H1 (cell line): ENCODE data around the gene KIAA0319L. TPM values are rescaled to one million over a fixed set of nuclear protein-coding genes. Genes with fewer than 3 reads are reported as not detected.

Experiments
- EP300 ChIP-seq, 2 experiments: IDR thresholded peaks; 1 replicate in 1 of 2; 2 replicates in 1 of 2; pipeline ENCODE4 v1.6.1; 2011 to 2012; ENCODE audit warnings: low read depth in 2 of 2, low read length in 2 of 2, mild to moderate bottlenecking in 2 of 2, borderline replicate concordance in 1 of 2, inconsistent platforms in 1 of 2, moderate library complexity in 1 of 2
- RNF2 ChIP-seq: fragments of 200-900, 300-1000 bp; sonication (generic); IDR thresholded peaks from 2 replicates; pipeline ENCODE4 v1.7.1; 2016; ENCODE audit warnings: borderline replicate concordance, low read depth, mild to moderate bottlenecking, antibody characterized with exemption, low read length; ENCODE audit not compliant: poor library complexity, severe bottlenecking; ENCODE audit errors: missing control alignments
- RXRA ChIP-seq: IDR thresholded peaks from 2 replicates; pipeline ENCODE4 v1.6.1; 2011; ENCODE audit warnings: low read depth, mild to moderate bottlenecking, low read length, moderate library complexity; ENCODE audit not compliant: insufficient read depth
- polyA plus RNA-seq, 7 experiments: library from polyadenylated mRNA; depleted of rRNA in 3 of 7; stranded (reverse) in 5 of 7; unstranded in 2 of 7; fragments of >200 nt in 5 of 7; fragments of 200-250 nt in 2 of 7; gene quantifications; 1 replicate in 5 of 7; 2 replicates in 1 of 7; 4 replicates in 1 of 7; pipeline versions ENCODE4 v1.2.1 to v1.2.3, GENCODE V29; 2011 to 2013; ENCODE audit warnings: missing spikeins in 2 of 7, mixed read lengths in 2 of 7
- total RNA-seq: library from RNA; stranded (reverse); fragmentation: NEBNext Ultra II Directional; extraction: Animal tissue kit (Norgen Biotek cat#: 25700); gene quantifications from 2 replicates; pipeline ENCODE4 v1.2.1, GENCODE V29; 2021

The KIAA0319L gene
- total and polyA plus RNA-seq, 2 of the 8 experiments (the other 6 are each of a cell fraction or from before 2014, with no cell fraction given) = 40.1 to 55.7 TPM

GRCh38 chr1:35563166-35563565 lies 6.0 kb upstream of the KIAA0319L start (continued):
- TF ChIP-seq RNF2 (no peak), RXRA (no peak), EP300 (IDR thresholded peaks at IDR 0.05; ENCODE audit: borderline replicate concordance in 1 of 2, low read depth in 2 of 2, low read length in 2 of 2) (no peak)
